Skeletal muscle tissue (tissue), 4 donors: ENCODE results near the gene DDX51. TPM values are rescaled to one million over a fixed set of nuclear protein-coding genes. Genes with fewer than 3 reads are reported as not detected.

Experiments
- H3K27ac ChIP-seq: one replicate; pipeline ENCODE4 v1.7.0; 2013; ENCODE audit warnings: mild to moderate bottlenecking, low read depth, low read length, inconsistent platforms
- H3K27me3 ChIP-seq, 3 donors: one replicate each; pipeline ENCODE4 v1.7.0; 2013; ENCODE audit warnings: low read length in 3 of 3; ENCODE audit not compliant: control insufficient read depth in 3 of 3, insufficient read depth in 3 of 3
- H3K36me3 ChIP-seq, 3 donors: one replicate each; pipeline ENCODE4 v1.7.0; 2013; ENCODE audit warnings: low read length in 3 of 3; ENCODE audit not compliant: control insufficient read depth in 3 of 3, insufficient read depth in 3 of 3
- H3K4me1 ChIP-seq, 3 donors: one replicate each; pipeline ENCODE4 v1.7.0; 2013; ENCODE audit warnings: low read length in 3 of 3, mild to moderate bottlenecking in 3 of 3; ENCODE audit not compliant: control insufficient read depth in 3 of 3, insufficient read depth in 3 of 3
- H3K4me3 ChIP-seq, 3 donors: one replicate each; pipeline ENCODE4 v1.7.0; 2013; ENCODE audit warnings: low read length in 3 of 3
- H3K9ac ChIP-seq, 3 donors: one replicate each; pipeline ENCODE4 v1.7.0; 2013; ENCODE audit warnings: low read length in 3 of 3, mild to moderate bottlenecking in 3 of 3, moderate library complexity in 2 of 3, low read depth in 1 of 3
- H3K9me3 ChIP-seq, 3 donors: one replicate each; pipeline ENCODE4 v1.7.0; 2013; ENCODE audit warnings: low read length in 3 of 3; ENCODE audit not compliant: control insufficient read depth in 3 of 3
- total RNA-seq: library from RNA; depleted of rRNA; stranded (reverse); fragments of >200 nt; gene quantifications from one replicate; pipeline ENCODE4 v1.2.3, GENCODE V29; 2014
- donor health status: Osteomylitis.

Gene DDX51
- total RNA-seq, 1 donor from 2014 or later, result 8.4 TPM

DNA sequence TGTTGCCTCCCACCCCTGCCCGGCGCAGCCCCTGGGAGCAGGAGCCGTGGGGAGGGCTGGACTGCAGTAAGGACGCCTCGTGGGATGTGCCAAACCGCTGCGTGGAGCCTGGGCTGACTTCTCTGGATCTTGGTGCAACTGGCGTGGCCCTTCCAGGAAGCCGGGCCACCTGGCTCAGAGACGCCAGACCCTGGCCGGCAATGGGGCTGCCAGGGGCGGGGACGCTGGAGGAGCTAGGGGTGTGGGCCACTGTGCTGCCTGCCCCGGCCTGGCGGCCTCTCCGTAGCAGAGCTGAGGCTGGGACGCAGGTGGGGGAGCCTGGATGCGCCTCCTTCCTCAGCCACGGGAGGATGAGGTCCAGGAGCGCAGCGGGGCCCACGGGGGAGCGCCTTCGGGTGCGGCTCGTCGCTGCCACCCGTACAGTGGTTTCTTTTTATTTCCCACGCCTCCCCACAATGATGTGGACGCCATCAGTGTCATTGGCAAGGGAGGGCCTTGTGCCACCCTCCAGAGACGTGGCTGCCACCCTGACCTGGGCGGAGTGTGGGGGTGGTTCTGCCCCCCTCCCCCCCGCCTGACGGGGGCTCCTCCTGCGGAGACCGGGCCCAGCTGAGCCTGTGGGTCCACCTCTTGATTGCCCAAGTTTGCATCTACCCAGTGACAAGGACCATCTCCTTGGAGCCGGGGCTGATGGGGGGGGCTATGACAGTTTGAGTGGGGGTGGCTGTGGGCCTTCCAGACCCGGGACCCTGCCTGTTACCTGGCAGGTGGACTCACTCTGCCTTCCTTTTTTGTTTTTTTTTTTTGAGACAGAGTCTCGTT is 11.3 kb downstream of the DDX51 start:
- no peaks in the 10 kb centered on the region for H3K27me3 ChIP-seq
- no peak overlapping the region for H3K27ac ChIP-seq
- H3K4me3 ChIP-seq, result no peak overlapping the region
- H3K4me1 ChIP-seq, result no peaks in the 10 kb centered on the region
- no peak overlapping the region for H3K9ac ChIP-seq
- H3K9me3 ChIP-seq, result peaks cover 0 to 3% (median 0%) of the 10 kb centered on the region in 3 donors
- H3K36me3 ChIP-seq, result peaks cover 3 to 12% (median 4%) of the 10 kb centered on the region in 3 donors

DNA sequence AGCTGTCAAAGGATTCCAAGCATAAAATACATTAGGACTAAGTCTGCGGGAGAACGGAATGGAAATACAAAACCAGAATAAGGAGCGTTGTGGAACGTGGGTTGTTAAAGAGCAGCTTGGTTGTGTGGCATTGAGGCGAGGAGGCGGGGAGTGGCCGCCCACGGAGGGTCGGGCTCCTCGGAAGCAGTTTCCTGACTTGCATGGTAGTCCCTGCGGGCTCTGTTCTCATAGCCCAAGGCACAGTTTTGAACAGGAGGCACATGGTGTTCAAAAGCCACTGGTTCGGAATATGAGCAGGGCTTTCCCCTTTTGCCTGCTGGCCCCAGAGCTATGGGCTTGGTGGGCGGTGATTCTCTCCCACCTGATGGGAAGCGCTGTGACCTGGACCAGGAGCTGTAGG is 12.2 kb downstream of the DDX51 start:
- no peak overlapping the region for H3K4me3 ChIP-seq
- H3K9me3 ChIP-seq, result peaks cover 0 to 3% (median 0%) of the 10 kb centered on the region in 3 donors
- H3K27ac ChIP-seq, result no peak overlapping the region
- H3K9ac ChIP-seq, result no peak overlapping the region
- peaks cover 10 to 14% (median 12%) of the 10 kb centered on the region in 3 donors for H3K36me3 ChIP-seq
- no peaks in the 10 kb centered on the region for H3K27me3 ChIP-seq
- H3K4me1 ChIP-seq, result no peaks in the 10 kb centered on the region

- no peaks in the 10 kb centered on the region for H3K27me3 ChIP-seq
- peaks cover 17 to 21% (median 19%) of the 10 kb centered on the region in 3 donors for H3K36me3 ChIP-seq
- H3K9ac ChIP-seq, result no peak overlapping the region
- no peak overlapping the region for H3K4me3 ChIP-seq
- H3K27ac ChIP-seq, result no peak overlapping the region
- no peaks in the 10 kb centered on the region for H3K4me1 ChIP-seq
- H3K9me3 ChIP-seq, result peaks cover 0 to 3% (median 0%) of the 10 kb centered on the region in 3 donors
Measured at GRCh38 chr12:132131229-132131628, 12.9 kb downstream of the DDX51 start.

GRCh38 chr12:132130690-132131089 is 13.4 kb downstream of the DDX51 start:
- Histone ChIP-seq H3K4me3 (no peak overlapping the region), H3K4me1 (no peaks in the 10 kb centered on the region), H3K9ac (no peak overlapping the region), H3K27me3 (no peaks in the 10 kb centered on the region), H3K27ac (no peak overlapping the region), H3K36me3 (peaks cover 20 to 25% (median 24%) of the 10 kb centered on the region in 3 donors), H3K9me3 (peaks cover 0 to 3% (median 0%) of the 10 kb centered on the region in 3 donors)

- H3K4me3 ChIP-seq, result no peak overlapping the region
- no peaks in the 10 kb centered on the region for H3K4me1 ChIP-seq
- H3K9me3 ChIP-seq, result peaks cover 0 to 3% (median 0%) of the 10 kb centered on the region in 3 donors
- H3K36me3 ChIP-seq, result peaks cover 28 to 38% (median 30%) of the 10 kb centered on the region in 3 donors
- no peak overlapping the region for H3K27ac ChIP-seq
- H3K27me3 ChIP-seq, result no peaks in the 10 kb centered on the region
- no peak overlapping the region for H3K9ac ChIP-seq
Measured at GRCh38 chr12:132129007-132129406, 15.1 kb downstream of the DDX51 start.

DNA sequence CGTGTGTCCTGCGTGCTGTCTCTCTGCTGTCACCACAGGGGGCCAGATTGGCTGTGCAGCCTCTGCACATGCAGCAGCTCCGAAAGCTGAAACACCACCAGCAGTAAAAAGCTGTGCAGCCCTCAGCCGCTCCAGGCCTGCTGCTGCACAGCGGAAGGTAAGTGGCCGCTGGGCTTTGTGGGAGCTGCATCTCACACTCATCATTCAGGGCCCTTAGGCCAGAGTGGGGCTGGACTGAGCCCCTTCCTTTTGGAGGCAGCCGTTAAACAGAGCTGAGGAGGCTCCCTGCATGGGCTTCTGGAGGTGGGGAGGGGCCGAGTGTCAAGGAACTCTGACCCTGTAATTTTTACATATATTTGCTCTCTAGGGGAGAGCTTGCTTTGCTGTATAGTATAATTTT is 17.1 kb downstream of the DDX51 start:
- H3K36me3 ChIP-seq, result peaks cover 30 to 44% (median 39%) of the 10 kb centered on the region in 3 donors

GRCh38 chr12:132125736-132126135 is 18.4 kb downstream of the DDX51 start:
- no peak overlapping the region for H3K4me3 ChIP-seq
- no peak overlapping the region for H3K27ac ChIP-seq
- no peaks in the 10 kb centered on the region for H3K27me3 ChIP-seq
- peaks cover 37 to 44% (median 44%) of the 10 kb centered on the region in 3 donors for H3K36me3 ChIP-seq
- H3K9ac ChIP-seq, result no peak overlapping the region
- no peaks in the 10 kb centered on the region for H3K4me1 ChIP-seq
- H3K9me3 ChIP-seq, result peaks cover 0 to 3% (median 0%) of the 10 kb centered on the region in 3 donors

More for the DNA sequence above, 17.1 kb downstream of the DDX51 start:
- H3K27me3 ChIP-seq, result no peaks in the 10 kb centered on the region
- no peak overlapping the region for H3K9ac ChIP-seq
- H3K9me3 ChIP-seq, result peaks cover 0 to 3% (median 0%) of the 10 kb centered on the region in 3 donors
- no peak overlapping the region for H3K4me3 ChIP-seq
- no peak overlapping the region for H3K27ac ChIP-seq
- no peaks in the 10 kb centered on the region for H3K4me1 ChIP-seq

DNA sequence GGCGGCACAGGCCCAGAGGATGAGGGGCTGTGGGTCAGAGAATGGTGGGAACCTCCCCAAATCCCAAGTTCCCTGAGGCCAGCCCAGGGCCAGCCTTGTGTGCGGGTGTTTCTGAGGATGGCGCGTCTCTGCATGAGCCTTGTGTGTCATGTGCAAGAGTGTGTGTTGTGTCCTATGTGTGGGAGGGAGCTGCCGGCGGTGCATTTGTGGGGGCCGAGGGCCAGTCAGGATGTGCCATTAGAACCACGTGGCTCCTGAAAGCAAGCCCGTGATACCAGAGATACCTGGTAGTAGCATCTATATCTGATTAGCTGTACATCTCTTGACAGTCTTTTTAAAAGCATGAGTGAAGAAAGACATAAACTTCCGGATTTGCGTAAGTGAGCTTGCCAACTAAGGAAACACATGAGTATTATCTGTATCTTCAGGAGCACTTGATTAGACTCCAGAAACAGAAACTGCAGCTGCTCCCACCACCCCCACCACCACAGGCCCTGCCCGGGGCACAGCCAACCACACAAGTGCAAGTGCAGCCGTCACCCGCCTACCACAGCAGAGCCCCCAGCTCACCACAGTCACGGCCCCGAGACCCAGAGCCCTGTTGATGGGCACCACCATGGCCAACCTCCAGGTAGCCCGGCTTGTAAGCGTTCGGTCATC is 19.2 kb downstream of the DDX51 start:
- no peak overlapping the region for H3K4me3 ChIP-seq
- no peak overlapping the region for H3K9ac ChIP-seq
- no peaks in the 10 kb centered on the region for H3K27me3 ChIP-seq
- H3K36me3 ChIP-seq, result peaks cover 37 to 44% (median 41%) of the 10 kb centered on the region in 3 donors
- no peaks in the 10 kb centered on the region for H3K4me1 ChIP-seq
- H3K9me3 ChIP-seq, result peaks cover 0 to 3% (median 0%) of the 10 kb centered on the region in 3 donors
- H3K27ac ChIP-seq, result no peak overlapping the region

GRCh38 chr12:132123970-132124765 is 20.0 kb downstream of the DDX51 start:
- Histone ChIP-seq H3K9me3 (peaks cover 0 to 3% (median 0%) of the 10 kb centered on the region in 3 donors), H3K27me3 (no peaks in the 10 kb centered on the region), H3K4me3 (no peak overlapping the region), H3K27ac (no peak overlapping the region), H3K36me3 (peaks cover 37 to 44% (median 40%) of the 10 kb centered on the region in 3 donors), H3K9ac (no peak overlapping the region), H3K4me1 (no peaks in the 10 kb centered on the region)
